ENCODE results near the gene LRGUK. TPM values are rescaled to one million over a fixed set of nuclear protein-coding genes. Genes with fewer than 3 reads are reported as not detected.

Gene LRGUK
- total and polyA plus RNA-seq, 2 of the 8 experiments (the other 6 are each of a cell fraction or from before 2014, with no cell fraction given): 1.5 to 3.6 TPM

DNA sequence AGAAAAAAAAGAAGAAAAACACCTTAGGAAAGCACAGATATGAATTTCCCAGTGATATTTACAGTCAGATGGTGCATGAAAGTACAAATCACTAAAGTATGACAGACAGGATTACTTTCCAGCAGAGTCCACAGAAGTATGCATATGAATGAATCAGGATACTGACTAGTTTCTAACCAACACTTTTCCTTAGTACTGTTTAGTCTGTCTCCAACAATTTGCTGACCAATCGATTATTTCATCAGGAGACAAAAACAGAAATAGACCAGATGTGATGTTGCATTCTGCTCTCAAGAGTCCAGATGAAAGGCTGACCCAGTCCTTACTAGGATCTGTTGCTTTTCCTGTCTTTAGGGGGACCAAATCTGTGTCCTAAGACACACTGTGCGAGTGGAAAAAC, 175.0 kb downstream of the LRGUK start:
- no peak for DNase-seq (ENCODE audit: low read depth in 1 of 2, low spot score in 2 of 2)
- ChIA-PET CTCF (ENCODE audit: partially characterized antibody) (no interaction called here), POLR2A (ENCODE audit: partially characterized antibody) (interaction anchor here (1.5 kb wide), 1 partner anchor 15 kb away, joined by 5 read pairs; the partner anchor contains the start of gene SLC35B4)
- TF ChIP-seq GTF2F1 (IDR thresholded peaks at IDR 0.05; ENCODE audit: borderline replicate concordance, low read depth, low read length): no peak
- no peak for TF ChIP-seq CHD1 (IDR thresholded peaks at IDR 0.05; ENCODE audit: low read depth, low read length)
- TF ChIP-seq TAF7 (optimal IDR thresholded peaks at IDR 0.05; ENCODE audit: borderline replicate concordance, low read depth, low read length): no peak
- TF ChIP-seq CREB1 (IDR thresholded peaks at IDR 0.05): no peak
- TF ChIP-seq NANOG (IDR thresholded peaks at IDR 0.05; ENCODE audit: insufficient read depth, low read depth, low read length, poor library complexity, severe bottlenecking): no peak
- TF ChIP-seq RXRA (IDR thresholded peaks at IDR 0.05; ENCODE audit: insufficient read depth, low read depth, low read length): no peak
- TF ChIP-seq SIN3A (conservative IDR thresholded peaks at IDR 0.05 in 1 of 2, IDR thresholded peaks at IDR 0.05 in 1 of 2; ENCODE audit: low read depth in 1 of 2, low read length in 2 of 2): no peak
- no peak for TF ChIP-seq SIRT6 (IDR thresholded peaks at IDR 0.05; ENCODE audit: low read length)
- TF ChIP-seq GABPA (IDR thresholded peaks at IDR 0.05; ENCODE audit: borderline replicate concordance, insufficient read depth, low read length): no peak
- no peak for TF ChIP-seq SUZ12 (IDR thresholded peaks at IDR 0.05; ENCODE audit: low read length)
- no peak for TF ChIP-seq JUND (IDR thresholded peaks at IDR 0.05; ENCODE audit: low read length)

More for the DNA sequence above, 175.0 kb downstream of the LRGUK start:
- Histone ChIP-seq H4K20me1 (replicated peaks in 1 of 2; ENCODE audit: control insufficient read depth in 1 of 2, insufficient read depth in 2 of 2, low read length in 2 of 2) (peaks cover 0 to 4% of the 10 kb centered on the region in 2 experiments), H2AFZ (ENCODE audit: low read length) (no peak overlapping the region), H3K23me2 (ENCODE audit: low read depth, low read length) (no peaks in the 10 kb centered on the region), H4K5ac (ENCODE audit: insufficient read length, low read depth, low read length) (no peak overlapping the region), H3K4me2 (ENCODE audit: insufficient read depth in 1 of 2, low read depth in 2 of 2, low read length in 2 of 2) (no peak overlapping the region), H3K56ac (replicated peaks; ENCODE audit: insufficient read length, low read depth, low read length) (no peak overlapping the region), H3K23ac (ENCODE audit: insufficient read length) (no peak overlapping the region), H2BK5ac (ENCODE audit: low read depth, low read length) (no peak overlapping the region), H3K18ac (ENCODE audit: extremely low read depth, low read length) (no peak overlapping the region), H3K14ac (ENCODE audit: insufficient read length) (no peak overlapping the region), H3K4me3 (ENCODE audit: extremely low read depth in 1 of 4, insufficient read depth in 2 of 4, low read depth in 3 of 4, low read length in 4 of 4) (no peak overlapping the region), H3K27me3 (replicated peaks in 1 of 4; ENCODE audit: control insufficient read depth in 3 of 4, extremely low read depth in 1 of 4, insufficient read depth in 3 of 4, low read length in 3 of 4) (peaks cover 0 to 1% (median 0%) of the 10 kb centered on the region in 4 experiments; a peak in 1 of 7 replicates), H3K36me3 (ENCODE audit: control insufficient read depth in 2 of 4, insufficient read depth in 4 of 4, low read length in 3 of 4) (peaks cover 3 to 45% (median 19%) of the 10 kb centered on the region in 4 experiments; a peak in 7 of 8 replicates), H4K91ac (replicated peaks; ENCODE audit: insufficient read length, low read length) (no peak overlapping the region), H2BK12ac (ENCODE audit: low read depth, low read length) (no peak overlapping the region), H3K9me3 (ENCODE audit: insufficient read depth in 2 of 2, low read depth in 1 of 2, low read length in 1 of 2) (no peaks in the 10 kb centered on the region), H3K79me2 (ENCODE audit: control insufficient read depth in 1 of 2, insufficient read depth in 2 of 2, low read length in 2 of 2) (no peaks in the 10 kb centered on the region), H3K27ac (ENCODE audit: low read depth, low read length) (no peak overlapping the region), H2BK15ac (ENCODE audit: low read length) (no peak overlapping the region), H4K8ac (ENCODE audit: extremely low read depth, insufficient read depth, low read length) (no peak overlapping the region), H3K4me1 (replicated peaks in 1 of 4; ENCODE audit: control insufficient read depth in 3 of 4, insufficient read depth in 4 of 4, low read length in 3 of 4) (no peaks in the 10 kb centered on the region), H2BK120ac (replicated peaks; ENCODE audit: low read depth, low read length) (no peak overlapping the region), H3K9ac (replicated peaks in 1 of 4; ENCODE audit: extremely low read depth in 1 of 4, low read depth in 3 of 4, low read length in 3 of 4) (no peak overlapping the region), H3K79me1 (ENCODE audit: low read depth, low read length) (no peaks in the 10 kb centered on the region), H2BK20ac (ENCODE audit: low read length) (no peak overlapping the region), H2AK5ac (ENCODE audit: low read depth, low read length) (no peak overlapping the region), H3K4ac (replicated peaks; ENCODE audit: insufficient read length, low read depth, low read length) (no peak overlapping the region)
- 86% methylated on average over 2 of the region's 2 CpGs; no CpG with 5 or more reads in 1 of the 2 experiments for WGBS, 2 experiments (ENCODE audit: extremely low coverage in 1 of 2, insufficient coverage in 1 of 2, insufficient read length in 1 of 2, insufficient replicate concordance in 2 of 2, low coverage in 1 of 2, low lambda C conversion rate in 2 of 2, missing lambda C conversion rate in 1 of 2)
- no peak for FAIRE-seq
